Subcutaneous abdominal adipose tissue (tissue), 5 donors: ENCODE measurements around the gene CARMIL1.
A peak's percentile ranks its signal among the peaks of the same experiment; 100 is the strongest.

Experiments used
- H3K27ac ChIP-seq: one replicate; pipeline ENCODE4 v1.7.0; 2013; ENCODE audit warnings: low read depth, mild to moderate bottlenecking, inconsistent platforms, low read length, moderate library complexity
- H3K27me3 ChIP-seq, 5 donors: one replicate each; pipeline ENCODE4 v1.7.0; 2013; ENCODE audit warnings: low read length in 5 of 5, inconsistent platforms in 1 of 5; ENCODE audit not compliant: control insufficient read depth in 5 of 5, insufficient read depth in 4 of 5
- H3K36me3 ChIP-seq, 5 donors: one replicate each; pipeline ENCODE4 v1.7.0; 2013; ENCODE audit warnings: low read length in 5 of 5; ENCODE audit not compliant: control insufficient read depth in 5 of 5, insufficient read depth in 5 of 5
- H3K4me1 ChIP-seq, 5 donors: one replicate each; pipeline ENCODE4 v1.7.0; 2013; ENCODE audit warnings: low read length in 5 of 5, mild to moderate bottlenecking in 3 of 5, moderate library complexity in 1 of 5; ENCODE audit not compliant: control insufficient read depth in 5 of 5, insufficient read depth in 5 of 5
- H3K4me3 ChIP-seq, 5 donors: one replicate each; pipeline ENCODE4 v1.7.0; 2013; ENCODE audit warnings: low read length in 5 of 5, low read depth in 1 of 5
- H3K9ac ChIP-seq, 5 donors: one replicate each; pipeline ENCODE4 v1.7.0; 2013; ENCODE audit warnings: low read length in 5 of 5, mild to moderate bottlenecking in 4 of 5, moderate library complexity in 3 of 5
- H3K9me3 ChIP-seq, 5 donors: one replicate each; pipeline ENCODE4 v1.7.0; 2013; ENCODE audit warnings: low read length in 5 of 5; ENCODE audit not compliant: control insufficient read depth in 5 of 5
- donor health status: healthy.
- donor health status: healthy.
- donor health status: healthy.
- donor health status: healthy.
- donor health status: healthy.

The CARMIL1 gene

DNA sequence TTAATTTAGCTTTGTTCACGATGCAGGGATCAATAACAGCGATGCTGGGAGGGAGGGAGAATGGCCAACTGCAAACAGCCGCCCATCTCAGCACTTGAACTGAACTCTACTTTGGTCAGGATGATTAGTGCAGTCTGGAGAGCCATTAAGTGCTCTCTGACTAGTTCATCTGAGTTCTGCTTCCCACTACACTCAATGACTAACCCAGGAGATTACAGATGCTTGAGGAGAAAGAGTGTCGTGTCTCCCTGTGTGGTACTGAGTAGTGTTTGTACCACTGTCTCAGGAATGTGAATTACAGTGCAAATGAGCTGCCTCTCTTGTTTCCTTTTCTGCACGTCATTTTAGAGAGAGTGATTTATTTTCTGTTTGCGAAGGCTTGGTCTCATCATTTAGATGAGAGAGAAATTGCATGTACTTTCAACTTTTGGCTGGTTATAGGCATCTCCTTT, 23.5 kb downstream of the CARMIL1 start:
- peaks cover 2 to 13% (median 7%) of the 10 kb centered on the region in 5 donors for H3K4me1 ChIP-seq
- no peak overlapping the region for H3K9ac ChIP-seq
- H3K27ac ChIP-seq = no peak overlapping the region
- no peaks in the 10 kb centered on the region for H3K9me3 ChIP-seq
- no peaks in the 10 kb centered on the region for H3K36me3 ChIP-seq
- no peaks in the 10 kb centered on the region for H3K27me3 ChIP-seq
- no peak overlapping the region for H3K4me3 ChIP-seq

DNA sequence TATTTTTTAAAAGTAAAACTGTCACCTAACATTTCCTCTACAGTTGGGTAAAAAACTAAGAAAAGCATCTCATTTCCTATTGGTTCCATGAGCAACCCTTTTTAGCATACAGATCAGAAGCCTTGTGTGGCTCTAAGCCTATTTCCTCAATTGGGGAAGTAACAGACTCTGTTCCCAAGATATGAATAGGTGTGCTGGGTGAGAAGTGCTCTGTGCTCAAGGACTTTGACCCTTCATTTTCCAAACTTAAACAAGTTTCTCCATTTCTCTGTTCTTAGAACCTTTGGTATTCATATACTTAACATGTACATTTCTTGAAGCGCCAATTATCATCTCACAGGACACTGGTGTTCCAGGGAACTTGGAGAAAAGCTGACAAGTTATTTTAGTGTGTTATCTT, 24.1 kb downstream of the CARMIL1 start:
- Histone ChIP-seq H3K9me3 (no peaks in the 10 kb centered on the region), H3K27me3 (no peaks in the 10 kb centered on the region), H3K4me1 (peaks cover 2 to 12% (median 6%) of the 10 kb centered on the region in 5 donors), H3K9ac (no peak overlapping the region), H3K27ac (no peak overlapping the region), H3K4me3 (no peak overlapping the region), H3K36me3 (no peaks in the 10 kb centered on the region)

DNA sequence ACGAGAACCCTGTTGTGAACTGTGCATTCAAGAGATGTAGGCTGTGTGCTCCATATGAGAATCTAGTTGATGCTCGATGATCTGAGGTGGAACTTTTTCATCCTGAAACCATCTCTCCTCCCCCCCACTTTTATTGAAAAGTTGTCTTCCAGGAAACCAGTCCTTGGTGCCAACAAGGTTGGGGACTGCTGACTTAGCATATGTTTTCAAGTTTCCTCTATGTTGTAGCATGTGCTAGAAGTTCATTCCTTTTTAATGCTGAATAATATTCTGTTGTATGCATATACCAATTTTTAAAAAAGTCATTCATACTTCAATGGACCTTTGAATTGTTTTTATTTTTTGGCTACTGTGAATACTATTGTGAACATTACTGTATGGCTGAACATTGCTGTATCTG, 27.2 kb downstream of the CARMIL1 start:
- Histone ChIP-seq H3K27me3 (no peaks in the 10 kb centered on the region), H3K27ac (no peak overlapping the region), H3K9ac (no peak overlapping the region), H3K36me3 (no peaks in the 10 kb centered on the region), H3K9me3 (no peaks in the 10 kb centered on the region), H3K4me3 (no peak overlapping the region), H3K4me1 (peaks cover 0 to 5% (median 4%) of the 10 kb centered on the region in 5 donors)

DNA sequence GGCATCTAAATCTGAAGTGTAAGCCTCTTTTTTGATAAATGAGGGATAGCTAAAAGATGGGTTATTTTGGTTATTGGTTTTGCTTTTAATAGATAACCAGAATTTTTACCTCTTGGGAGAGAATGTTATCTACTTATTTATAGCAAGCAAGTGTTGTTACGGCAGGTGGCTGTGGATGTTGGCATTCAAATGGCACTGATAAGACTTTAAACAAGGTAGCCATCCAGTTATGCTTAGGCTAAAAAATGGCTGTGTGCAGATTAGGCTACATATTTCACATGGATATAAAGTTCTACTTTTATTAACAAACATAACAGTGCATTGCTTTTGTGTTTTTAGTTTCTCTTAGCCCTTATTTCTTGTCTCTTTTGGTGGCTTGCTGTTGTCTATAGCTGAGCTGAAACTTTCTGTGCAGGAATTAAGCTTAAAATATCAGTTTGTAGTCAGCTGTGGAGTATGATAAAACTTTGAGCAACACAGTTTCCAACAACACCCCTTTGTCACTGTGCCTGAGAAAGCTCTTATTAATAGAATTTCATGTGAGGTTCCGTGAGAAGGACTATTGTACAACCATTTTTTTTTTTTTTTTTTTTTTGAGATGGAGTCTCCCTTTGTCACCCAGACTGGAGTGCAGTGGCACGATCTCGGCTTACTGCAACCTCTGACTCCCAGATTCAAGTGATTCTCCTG, 28.8 kb downstream of the CARMIL1 start:
- no peak overlapping the region for H3K27ac ChIP-seq
- H3K4me3 ChIP-seq = no peak overlapping the region
- no peaks in the 10 kb centered on the region for H3K27me3 ChIP-seq
- no peak overlapping the region for H3K9ac ChIP-seq
- H3K36me3 ChIP-seq = no peaks in the 10 kb centered on the region
- H3K9me3 ChIP-seq = no peaks in the 10 kb centered on the region
- peaks cover 0 to 14% (median 9%) of the 10 kb centered on the region in 5 donors for H3K4me1 ChIP-seq

DNA sequence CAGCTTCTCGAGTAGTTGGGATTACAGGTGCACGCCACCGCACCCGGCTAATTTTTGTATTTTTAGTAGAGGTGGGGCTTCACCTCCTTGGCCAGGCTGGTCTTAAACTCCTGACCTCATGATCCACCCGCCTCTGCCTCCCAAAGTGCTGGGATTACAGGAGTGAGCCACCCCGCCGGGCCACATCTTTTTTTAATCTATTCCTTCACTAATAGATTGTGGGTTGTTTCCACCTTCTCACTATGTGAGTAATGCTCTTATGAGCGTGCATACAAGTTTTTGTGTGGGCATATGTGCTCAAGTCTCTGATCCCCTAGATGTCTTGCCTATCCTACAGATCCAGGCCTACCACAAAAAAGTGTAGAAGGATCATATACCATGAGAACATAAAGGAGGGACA, 30.7 kb downstream of the CARMIL1 start:
- Histone ChIP-seq H3K4me3 (no peak overlapping the region), H3K27me3 (no peaks in the 10 kb centered on the region), H3K9me3 (no peaks in the 10 kb centered on the region), H3K27ac (no peak overlapping the region), H3K36me3 (no peaks in the 10 kb centered on the region), H3K9ac (no peak overlapping the region), H3K4me1 (peaks cover 0 to 21% (median 13%) of the 10 kb centered on the region in 5 donors)

DNA sequence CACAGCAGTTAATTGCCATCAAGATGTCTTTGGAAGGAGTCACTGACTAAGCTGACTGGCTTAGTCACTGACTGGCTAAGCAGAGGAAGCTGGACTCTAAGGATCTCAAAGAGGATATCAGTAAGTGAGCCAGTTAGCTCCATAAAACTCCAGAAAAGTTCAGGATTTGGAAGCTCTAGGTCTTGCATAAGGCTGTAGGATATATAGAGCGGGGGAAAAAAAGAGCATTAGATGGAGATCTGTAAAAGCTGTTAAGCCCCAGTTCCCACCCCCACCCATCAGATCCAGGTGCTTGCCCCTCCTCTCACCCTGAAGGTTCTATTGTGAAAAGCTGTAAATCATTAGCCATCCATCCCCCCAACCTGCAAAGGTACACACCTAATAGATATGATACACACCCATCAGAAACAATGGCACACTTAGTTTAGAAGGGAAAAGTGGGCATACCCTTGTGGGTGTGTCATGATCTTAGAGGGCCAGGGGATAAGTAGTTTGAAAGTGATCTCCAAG, 32.2 kb downstream of the CARMIL1 start:
- no peaks in the 10 kb centered on the region for H3K9me3 ChIP-seq
- H3K9ac ChIP-seq = no peak overlapping the region
- peaks cover 0 to 21% (median 13%) of the 10 kb centered on the region in 5 donors for H3K4me1 ChIP-seq
- H3K36me3 ChIP-seq = no peaks in the 10 kb centered on the region
- H3K4me3 ChIP-seq = no peak overlapping the region
- no peaks in the 10 kb centered on the region for H3K27me3 ChIP-seq
- peak overlapping the region; percentile 5 for H3K27ac ChIP-seq

DNA sequence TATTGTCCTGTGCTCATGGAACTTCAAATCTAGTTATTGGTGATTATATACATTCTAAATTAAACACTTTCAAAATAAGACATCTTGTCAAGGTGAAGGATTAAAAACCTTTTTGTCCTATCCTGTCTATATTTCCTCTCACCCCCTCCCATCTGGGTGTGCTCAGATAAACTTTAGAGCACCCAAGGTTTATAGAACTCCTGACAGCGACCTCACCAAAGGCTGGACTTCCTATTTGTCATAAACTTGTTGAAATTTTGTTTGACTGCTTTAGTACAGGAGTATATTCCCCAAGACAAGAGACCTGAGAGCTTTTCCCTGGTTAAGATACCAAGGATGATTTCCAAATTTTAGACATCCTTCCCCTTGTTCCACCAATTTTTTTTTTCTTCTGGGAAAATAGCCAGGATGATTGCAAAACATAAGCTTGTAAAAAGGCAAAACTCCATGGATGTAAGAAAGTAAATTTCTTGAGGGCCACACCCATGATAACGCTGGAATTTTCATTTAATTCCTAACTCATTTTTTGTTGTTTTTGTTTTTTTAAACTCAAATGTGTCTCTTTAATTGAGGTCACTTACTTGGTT, 33.0 kb downstream of the CARMIL1 start:
- Histone ChIP-seq H3K27ac (peak overlapping the region; percentile 5), H3K9ac (no peak overlapping the region), H3K4me1 (peaks cover 0 to 21% (median 13%) of the 10 kb centered on the region in 5 donors), H3K9me3 (no peaks in the 10 kb centered on the region), H3K27me3 (no peaks in the 10 kb centered on the region), H3K4me3 (no peak overlapping the region), H3K36me3 (no peaks in the 10 kb centered on the region)

DNA sequence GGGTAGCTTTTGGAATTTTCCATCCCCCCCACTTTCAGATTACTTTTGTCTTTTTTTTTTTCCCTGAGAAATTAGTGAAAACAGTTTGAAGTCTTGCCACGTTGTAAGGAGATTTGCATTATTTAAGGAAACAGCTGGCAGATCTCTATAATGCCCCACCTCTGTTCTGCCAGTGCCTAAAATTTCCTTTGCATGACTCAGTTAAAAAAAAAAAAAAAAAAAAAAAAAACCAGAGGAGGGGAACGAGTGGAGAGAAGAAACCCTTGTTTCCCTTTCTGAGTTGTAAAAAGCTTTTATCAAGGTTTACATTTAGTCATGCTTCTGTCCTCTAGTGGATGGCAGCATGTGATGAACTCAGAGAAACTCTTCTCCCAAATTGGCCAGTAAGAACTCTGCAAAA, 33.5 kb downstream of the CARMIL1 start:
- H3K27ac ChIP-seq = peak overlapping the region; percentile 5
- no peaks in the 10 kb centered on the region for H3K27me3 ChIP-seq
- no peak overlapping the region for H3K9ac ChIP-seq
- peaks cover 0 to 21% (median 13%) of the 10 kb centered on the region in 5 donors for H3K4me1 ChIP-seq
- no peak overlapping the region for H3K4me3 ChIP-seq
- no peaks in the 10 kb centered on the region for H3K9me3 ChIP-seq
- no peaks in the 10 kb centered on the region for H3K36me3 ChIP-seq

DNA sequence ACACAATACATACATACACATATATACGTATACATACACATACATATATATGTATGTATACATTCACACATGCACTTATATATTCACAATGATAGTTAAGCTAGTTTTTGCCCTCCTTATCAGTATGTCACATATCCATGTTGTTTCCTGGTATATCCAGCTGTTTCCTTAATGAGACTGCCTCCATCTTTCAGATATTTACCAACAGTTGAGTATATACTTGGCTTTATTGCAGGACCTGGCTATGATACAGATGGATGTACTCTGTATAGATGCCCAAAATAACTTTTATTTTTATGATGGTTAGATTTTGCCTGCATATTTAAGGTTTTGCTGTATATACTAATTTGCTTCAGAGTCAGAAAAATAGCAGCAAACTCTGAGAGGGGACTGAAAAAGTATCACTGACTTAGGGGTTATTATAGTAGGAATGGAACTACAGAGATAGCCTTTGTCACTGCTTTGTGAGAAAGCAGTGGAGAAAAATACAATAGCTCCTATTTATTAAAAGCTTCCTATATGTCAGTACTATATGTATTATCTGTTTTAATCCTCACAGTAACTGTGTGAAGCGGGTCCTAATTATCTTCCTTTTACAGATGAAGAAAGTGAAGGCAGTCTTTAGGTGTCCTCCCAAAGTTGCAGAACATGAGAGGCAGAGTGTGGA, 35.5 kb downstream of the CARMIL1 start:
- Histone ChIP-seq H3K27ac (no peak overlapping the region), H3K4me3 (no peak overlapping the region), H3K27me3 (no peaks in the 10 kb centered on the region), H3K9ac (no peak overlapping the region), H3K4me1 (peaks cover 0 to 21% (median 13%) of the 10 kb centered on the region in 5 donors), H3K36me3 (no peaks in the 10 kb centered on the region), H3K9me3 (no peaks in the 10 kb centered on the region)
